Measurements from ENCODE around the gene PLEKHA7.
"Not testable (repeated sequence)": the region's sequence is repeated elsewhere in the genome, so short reads cannot be mapped to it uniquely, and the experiment has no call there.

The PLEKHA7 gene
- total RNA-seq: 8.2 to 16.0 (median 11.9) reads per million in 4 donors

- peak in 1 of 5 donors; percentile 18 for DNase-seq
Observed at GRCh38 chr11:17014321-17014832, at the start of gene PLEKHA7. PLEKHA7 (minus strand) TSS chr11:17014414; CDS start chr11:17014401, 13 bp downstream.

GRCh38 chr11:17063171-17064002, 49.2 kb upstream of the PLEKHA7 start:
- peak in 4 of 5 donors; percentile 6 to 30 (median 13) for DNase-seq

- not testable (repeated sequence) for DNase-seq
Observed at GRCh38 chr11:17051146-17051545, 36.9 kb upstream of the PLEKHA7 start.

- DNase-seq: not testable (repeated sequence)
Observed at GRCh38 chr11:17048491-17048890, 34.3 kb upstream of the PLEKHA7 start.

GRCh38 chr11:17046690-17047089, 32.5 kb upstream of the PLEKHA7 start:
- no peak for DNase-seq

GRCh38 chr11:17036666-17037658, 22.7 kb upstream of the PLEKHA7 start:
- peak in 1 of 5 donors; percentile 6 for DNase-seq

GRCh38 chr11:17034027-17034426, 19.8 kb upstream of the PLEKHA7 start:
- not testable (repeated sequence) for DNase-seq

- DNase-seq: no peak
Observed at GRCh38 chr11:17026487-17027082, 12.4 kb upstream of the PLEKHA7 start.

- no peak for DNase-seq
Observed at GRCh38 chr11:17024924-17025323, 10.7 kb upstream of the PLEKHA7 start.

- no peak for DNase-seq
Observed at GRCh38 chr11:17021511-17021910, 7.3 kb upstream of the PLEKHA7 start.

- no peak for DNase-seq
Observed at GRCh38 chr11:17020831-17021230, 6.6 kb upstream of the PLEKHA7 start.

GRCh38 chr11:17019232-17019631, 5.0 kb upstream of the PLEKHA7 start:
- no peak for DNase-seq

- no peak for DNase-seq
Observed at GRCh38 chr11:17015627-17016126, 1.5 kb upstream of the PLEKHA7 start.

- peak in 1 of 5 donors; percentile 27 for DNase-seq
Observed at GRCh38 chr11:17014833-17015626, 816 bp upstream of the PLEKHA7 start.

- peak in 3 of 5 donors; percentile 11 to 30 (median 19) for DNase-seq
Observed at GRCh38 chr11:17013548-17014320, 480 bp downstream of the PLEKHA7 start.

- no peak for DNase-seq
Observed at GRCh38 chr11:17012712-17013547, 1.3 kb downstream of the PLEKHA7 start.

- no peak for DNase-seq
Observed at GRCh38 chr11:17012179-17012578, 2.0 kb downstream of the PLEKHA7 start.

- DNase-seq: no peak
Observed at GRCh38 chr11:17010851-17011420, 3.3 kb downstream of the PLEKHA7 start.

GRCh38 chr11:17008099-17008498, 6.1 kb downstream of the PLEKHA7 start:
- no peak for DNase-seq
